ENCODE data around the gene RASA3. TPM values are rescaled to one million over a fixed set of nuclear protein-coding genes. Genes with fewer than 3 reads are reported as not detected.
"Not testable (repeated sequence)": the region's sequence is repeated elsewhere in the genome, so short reads cannot be mapped to it uniquely, and the experiment has no call there.

RASA3 gene
- total RNA-seq, 1 donor from 2014 or later: 13.5 TPM

- DNase-seq: no peak
These were observed 98.7 kb downstream of the RASA3 start for GRCh38 chr13:114033541-114034315.

GRCh38 chr13:114032126-114032799 lies 100.2 kb downstream of the RASA3 start:
- peak; percentile 54 for DNase-seq

- DNase-seq: no peak
These were observed 100.8 kb downstream of the RASA3 start for GRCh38 chr13:114031631-114032030.

- DNase-seq: no peak
These were observed 101.5 kb downstream of the RASA3 start for GRCh38 chr13:114030666-114031610.

GRCh38 chr13:114029866-114030625 lies 102.4 kb downstream of the RASA3 start:
- no peak for DNase-seq

GRCh38 chr13:114027826-114028225 lies 104.6 kb downstream of the RASA3 start:
- no peak for DNase-seq

GRCh38 chr13:114027046-114027715 lies 105.2 kb downstream of the RASA3 start:
- DNase-seq: no peak

GRCh38 chr13:114026481-114026880 lies 105.9 kb downstream of the RASA3 start:
- DNase-seq: no peak

GRCh38 chr13:114025714-114026431 lies 106.5 kb downstream of the RASA3 start:
- no peak for DNase-seq

GRCh38 chr13:114025405-114025713 lies 107.1 kb downstream of the RASA3 start:
- DNase-seq: no peak

- no peak for DNase-seq
These were observed 107.6 kb downstream of the RASA3 start for GRCh38 chr13:114024603-114025404.

GRCh38 chr13:114023716-114024602 lies 108.5 kb downstream of the RASA3 start:
- no peak for DNase-seq

GRCh38 chr13:114022876-114023275 lies 109.5 kb downstream of the RASA3 start:
- DNase-seq: no peak

GRCh38 chr13:114022309-114022669 lies 110.1 kb downstream of the RASA3 start:
- no peak for DNase-seq

GRCh38 chr13:114021464-114022308 lies 110.7 kb downstream of the RASA3 start:
- DNase-seq: no peak

- DNase-seq: no peak
These were observed 111.5 kb downstream of the RASA3 start for GRCh38 chr13:114020750-114021463.

- DNase-seq: not testable (repeated sequence)
These were observed 112.3 kb downstream of the RASA3 start for GRCh38 chr13:114020134-114020533.
